Measurements from ENCODE around the gene CDC42BPB. TPM values are rescaled to one million over a fixed set of nuclear protein-coding genes. Genes with fewer than 3 reads are reported as not detected.

CDC42BPB gene
- total and polyA plus RNA-seq, 2 of the 13 experiments (the other 11 are each of a cell fraction or from before 2014, with no cell fraction given) = 19.7 to 32.3 TPM

- TF ChIP-seq ZBTB40 (IDR thresholded peaks at IDR 0.05) (no peak), ZBTB40 (CRISPR knock-in tag; IDR thresholded peaks at IDR 0.05) (peak; percentile 34; the same call in 1 of the 2 replicates), CBX2 (IDR thresholded peaks at IDR 0.05; ENCODE audit: low read depth, low read length) (no peak), CBX2 (CRISPR knock-in tag; IDR thresholded peaks at IDR 0.05; ENCODE audit: low read depth) (no peak), REXO4 (CRISPR knock-in tag; IDR thresholded peaks at IDR 0.05; ENCODE audit: borderline replicate concordance) (no peak), ZNF766 (CRISPR knock-in tag; IDR thresholded peaks at IDR 0.05; ENCODE audit: borderline replicate concordance) (no peak), ZFP36L2 (CRISPR knock-in tag; IDR thresholded peaks at IDR 0.05) (no peak), EEA1 (CRISPR knock-in tag; IDR thresholded peaks at IDR 0.05; ENCODE audit: borderline replicate concordance) (0 out of 2 replicates have a peak, but pooled peaks have one; percentile 21), SRF (IDR thresholded peaks at IDR 0.05; ENCODE audit: low read depth, low read length) (no peak), HNRNPH1 (optimal IDR thresholded peaks at IDR 0.05; ENCODE audit: low read depth, low read length) (no peak), TAF15 (IDR thresholded peaks at IDR 0.05; ENCODE audit: low read depth, low read length, poor library complexity, severe bottlenecking) (no peak)
- TF ChIP-seq, protein P1, sequence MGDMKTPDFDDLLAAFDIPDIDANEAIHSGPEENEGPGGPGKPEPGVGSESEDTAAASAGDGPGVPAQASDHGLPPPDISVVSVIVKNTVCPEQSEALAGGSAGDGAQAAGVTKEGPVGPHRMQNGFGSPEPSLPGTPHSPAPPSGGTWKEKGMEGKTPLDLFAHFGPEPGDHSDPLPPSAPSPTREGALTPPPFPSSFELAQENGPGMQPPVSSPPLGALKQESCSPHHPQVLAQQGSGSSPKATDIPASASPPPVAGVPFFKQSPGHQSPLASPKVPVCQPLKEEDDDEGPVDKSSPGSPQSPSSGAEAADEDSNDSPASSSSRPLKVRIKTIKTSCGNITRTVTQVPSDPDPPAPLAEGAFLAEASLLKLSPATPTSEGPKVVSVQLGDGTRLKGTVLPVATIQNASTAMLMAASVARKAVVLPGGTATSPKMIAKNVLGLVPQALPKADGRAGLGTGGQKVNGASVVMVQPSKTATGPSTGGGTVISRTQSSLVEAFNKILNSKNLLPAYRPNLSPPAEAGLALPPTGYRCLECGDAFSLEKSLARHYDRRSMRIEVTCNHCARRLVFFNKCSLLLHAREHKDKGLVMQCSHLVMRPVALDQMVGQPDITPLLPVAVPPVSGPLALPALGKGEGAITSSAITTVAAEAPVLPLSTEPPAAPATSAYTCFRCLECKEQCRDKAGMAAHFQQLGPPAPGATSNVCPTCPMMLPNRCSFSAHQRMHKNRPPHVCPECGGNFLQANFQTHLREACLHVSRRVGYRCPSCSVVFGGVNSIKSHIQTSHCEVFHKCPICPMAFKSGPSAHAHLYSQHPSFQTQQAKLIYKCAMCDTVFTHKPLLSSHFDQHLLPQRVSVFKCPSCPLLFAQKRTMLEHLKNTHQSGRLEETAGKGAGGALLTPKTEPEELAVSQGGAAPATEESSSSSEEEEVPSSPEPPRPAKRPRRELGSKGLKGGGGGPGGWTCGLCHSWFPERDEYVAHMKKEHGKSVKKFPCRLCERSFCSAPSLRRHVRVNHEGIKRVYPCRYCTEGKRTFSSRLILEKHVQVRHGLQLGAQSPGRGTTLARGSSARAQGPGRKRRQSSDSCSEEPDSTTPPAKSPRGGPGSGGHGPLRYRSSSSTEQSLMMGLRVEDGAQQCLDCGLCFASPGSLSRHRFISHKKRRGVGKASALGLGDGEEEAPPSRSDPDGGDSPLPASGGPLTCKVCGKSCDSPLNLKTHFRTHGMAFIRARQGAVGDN (CRISPR knock-in tag; IDR thresholded peaks at IDR 0.05) = peak; percentile 90
- TF ChIP-seq, protein P2, sequence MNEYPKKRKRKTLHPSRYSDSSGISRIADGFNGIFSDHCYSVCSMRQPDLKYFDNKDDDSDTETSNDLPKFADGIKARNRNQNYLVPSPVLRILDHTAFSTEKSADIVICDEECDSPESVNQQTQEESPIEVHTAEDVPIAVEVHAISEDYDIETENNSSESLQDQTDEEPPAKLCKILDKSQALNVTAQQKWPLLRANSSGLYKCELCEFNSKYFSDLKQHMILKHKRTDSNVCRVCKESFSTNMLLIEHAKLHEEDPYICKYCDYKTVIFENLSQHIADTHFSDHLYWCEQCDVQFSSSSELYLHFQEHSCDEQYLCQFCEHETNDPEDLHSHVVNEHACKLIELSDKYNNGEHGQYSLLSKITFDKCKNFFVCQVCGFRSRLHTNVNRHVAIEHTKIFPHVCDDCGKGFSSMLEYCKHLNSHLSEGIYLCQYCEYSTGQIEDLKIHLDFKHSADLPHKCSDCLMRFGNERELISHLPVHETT (CRISPR knock-in tag; conservative IDR thresholded peaks at IDR 0.05) = 0 out of 2 replicates have a peak, but pooled peaks have one; percentile 10
Observed at GRCh38 chr14:103057372-103058163, at the start of gene CDC42BPB (continued).
